Jurkat, Clone E6-1 (cell line): ENCODE measurements around the gene PROB1. TPM values are rescaled to one million over a fixed set of nuclear protein-coding genes. Genes with fewer than 3 reads are reported as not detected.
"Not testable (repeated sequence)": the region's sequence is repeated elsewhere in the genome, so short reads cannot be mapped to it uniquely, and the experiment has no call there.

Source experiments
- DNase-seq: peaks from one replicate; pipeline ENCODE4 v3.0.0-alpha.2; 2011; ENCODE audit warnings: low read depth, low spot score
- H3K4me3 ChIP-seq: 2 replicates; pipeline ENCODE4 v1.5.1; 2011; ENCODE audit warnings: mild to moderate bottlenecking, low read length, control low read depth, moderate library complexity
- polyA plus RNA-seq: library from polyadenylated mRNA; unstranded; fragments of >200 nt; gene quantifications from one replicate; pipeline ENCODE4 v1.2.1, GENCODE V29; 2012; ENCODE audit warnings: missing spikeins; ENCODE audit not compliant: insufficient read length, insufficient read depth

The PROB1 gene, protein sequence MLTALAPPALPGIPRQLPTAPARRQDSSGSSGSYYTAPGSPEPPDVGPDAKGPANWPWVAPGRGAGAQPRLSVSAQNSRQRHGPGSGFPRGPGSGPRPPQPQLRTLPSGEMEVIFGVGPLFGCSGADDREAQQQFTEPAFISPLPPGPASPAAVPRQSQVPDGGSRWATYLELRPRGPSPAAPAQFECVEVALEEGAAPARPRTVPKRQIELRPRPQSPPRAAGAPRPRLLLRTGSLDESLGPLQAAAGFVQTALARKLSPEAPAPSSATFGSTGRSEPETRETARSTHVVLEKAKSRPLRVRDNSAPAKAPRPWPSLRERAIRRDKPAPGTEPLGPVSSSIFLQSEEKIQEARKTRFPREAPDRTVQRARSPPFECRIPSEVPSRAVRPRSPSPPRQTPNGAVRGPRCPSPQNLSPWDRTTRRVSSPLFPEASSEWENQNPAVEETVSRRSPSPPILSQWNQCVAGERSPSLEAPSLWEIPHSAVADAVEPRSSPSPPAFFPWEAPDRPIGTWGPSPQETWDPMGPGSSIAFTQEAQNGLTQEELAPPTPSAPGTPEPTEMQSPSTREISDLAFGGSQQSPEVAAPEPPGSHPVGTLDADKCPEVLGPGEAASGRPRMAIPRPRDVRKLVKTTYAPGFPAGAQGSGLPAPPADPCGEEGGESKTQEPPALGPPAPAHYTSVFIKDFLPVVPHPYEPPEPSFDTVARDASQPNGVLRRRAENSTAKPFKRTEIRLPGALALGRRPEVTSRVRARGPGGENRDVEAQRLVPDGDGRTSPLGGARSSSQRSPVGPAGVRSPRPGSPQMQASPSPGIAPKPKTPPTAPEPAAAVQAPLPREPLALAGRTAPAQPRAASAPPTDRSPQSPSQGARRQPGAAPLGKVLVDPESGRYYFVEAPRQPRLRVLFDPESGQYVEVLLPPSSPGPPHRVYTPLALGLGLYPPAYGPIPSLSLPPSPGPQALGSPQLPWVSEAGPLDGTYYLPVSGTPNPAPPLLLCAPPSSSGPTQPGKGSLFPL
- 4.0 TPM for polyA plus RNA-seq

DNA sequence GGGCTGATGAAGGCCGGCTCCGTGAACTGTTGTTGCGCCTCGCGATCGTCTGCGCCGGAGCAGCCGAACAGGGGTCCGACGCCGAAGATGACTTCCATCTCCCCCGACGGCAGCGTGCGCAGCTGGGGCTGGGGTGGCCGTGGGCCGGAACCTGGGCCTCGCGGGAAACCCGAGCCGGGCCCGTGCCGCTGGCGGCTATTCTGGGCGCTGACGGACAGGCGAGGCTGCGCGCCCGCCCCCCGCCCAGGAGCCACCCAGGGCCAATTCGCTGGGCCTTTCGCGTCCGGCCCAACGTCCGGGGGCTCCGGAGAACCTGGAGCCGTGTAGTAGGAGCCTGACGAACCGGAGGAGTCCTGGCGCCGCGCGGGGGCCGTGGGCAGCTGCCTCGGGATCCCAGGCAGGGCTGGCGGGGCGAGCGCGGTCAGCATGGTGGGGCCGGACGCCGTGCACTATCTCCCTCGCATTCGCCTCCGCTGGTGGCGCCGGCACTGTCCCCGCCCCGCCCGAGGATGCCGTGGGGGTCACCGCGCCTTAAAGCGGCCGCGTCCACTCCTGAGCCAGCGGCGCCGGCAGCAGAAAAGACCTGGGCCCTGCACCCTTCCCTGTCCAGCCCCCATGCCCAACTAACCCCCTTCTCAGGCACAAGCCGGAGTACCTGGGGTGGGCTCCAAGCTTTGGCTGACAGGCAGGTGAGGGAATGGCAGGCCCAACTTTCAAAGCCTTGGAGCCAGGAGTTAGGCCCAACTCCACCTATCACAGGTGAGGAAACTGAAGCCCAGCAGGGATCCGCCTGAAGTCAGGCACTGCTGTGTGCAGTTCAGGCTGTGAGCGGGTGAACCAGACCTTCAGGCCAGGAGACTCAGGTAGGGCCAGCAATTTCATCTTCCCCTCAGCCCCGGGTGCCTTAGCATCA lies at the start of gene PROB1:
TSS of gene PROB1 (minus strand) at position 451 of the 913 bp plus-strand sequence. CDS start at position 428, 23 bp downstream.
- no peak for DNase-seq
- no peak within 1 kb of the TSS for H3K4me3 ChIP-seq

DNA sequence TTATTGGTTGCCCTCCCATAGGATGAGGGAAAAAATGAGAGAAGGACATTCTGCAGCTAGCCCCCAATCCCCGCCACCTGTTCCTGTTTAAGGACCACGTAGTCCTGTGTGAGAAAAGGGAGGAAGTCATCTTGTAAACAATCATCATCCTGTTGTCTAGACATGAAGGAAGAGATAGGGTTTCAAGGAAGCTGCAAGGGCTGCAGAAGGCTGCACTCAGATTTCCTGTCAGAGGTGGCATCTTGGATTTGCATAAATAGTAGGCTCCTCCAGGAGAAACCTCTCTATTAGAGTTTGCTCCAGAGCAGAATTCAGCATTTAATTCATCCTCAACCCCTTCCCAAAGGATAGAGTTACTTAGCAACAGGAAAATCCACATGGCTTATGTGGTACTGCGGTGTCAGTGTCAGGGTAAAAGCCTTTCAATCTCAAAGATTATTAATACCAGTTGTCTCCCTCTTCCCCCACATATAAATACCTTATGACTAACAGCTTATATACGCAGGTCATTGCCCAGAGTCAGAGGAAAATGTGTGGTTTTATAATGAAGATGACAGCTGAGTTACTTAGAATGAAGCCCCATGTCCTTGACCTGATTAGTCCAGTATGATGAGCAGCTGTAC lies 49.0 kb upstream of the PROB1 start:
- no peak for DNase-seq
- H3K4me3 ChIP-seq, result no peak overlapping the region

DNA sequence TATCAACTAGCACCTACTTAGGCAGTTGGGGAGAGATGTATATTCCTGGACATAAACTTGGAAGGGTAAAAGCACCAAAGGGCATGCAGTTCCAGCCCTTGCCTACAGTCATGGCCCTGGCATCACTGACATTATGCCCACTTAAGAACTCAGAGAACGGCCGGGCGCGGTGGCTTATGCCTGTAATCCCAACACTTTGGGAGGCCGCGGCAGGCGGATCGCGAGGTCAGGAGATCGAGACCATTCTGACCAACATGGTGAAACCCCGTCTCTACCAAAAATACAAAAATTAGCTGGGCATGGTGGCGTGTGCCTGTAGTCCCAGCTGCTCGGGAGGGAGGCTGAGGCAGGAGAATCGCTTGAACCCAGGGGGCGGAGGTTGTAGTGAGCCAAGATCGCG lies 45.5 kb upstream of the PROB1 start:
- H3K4me3 ChIP-seq, DNase-seq: not testable (repeated sequence)

DNA sequence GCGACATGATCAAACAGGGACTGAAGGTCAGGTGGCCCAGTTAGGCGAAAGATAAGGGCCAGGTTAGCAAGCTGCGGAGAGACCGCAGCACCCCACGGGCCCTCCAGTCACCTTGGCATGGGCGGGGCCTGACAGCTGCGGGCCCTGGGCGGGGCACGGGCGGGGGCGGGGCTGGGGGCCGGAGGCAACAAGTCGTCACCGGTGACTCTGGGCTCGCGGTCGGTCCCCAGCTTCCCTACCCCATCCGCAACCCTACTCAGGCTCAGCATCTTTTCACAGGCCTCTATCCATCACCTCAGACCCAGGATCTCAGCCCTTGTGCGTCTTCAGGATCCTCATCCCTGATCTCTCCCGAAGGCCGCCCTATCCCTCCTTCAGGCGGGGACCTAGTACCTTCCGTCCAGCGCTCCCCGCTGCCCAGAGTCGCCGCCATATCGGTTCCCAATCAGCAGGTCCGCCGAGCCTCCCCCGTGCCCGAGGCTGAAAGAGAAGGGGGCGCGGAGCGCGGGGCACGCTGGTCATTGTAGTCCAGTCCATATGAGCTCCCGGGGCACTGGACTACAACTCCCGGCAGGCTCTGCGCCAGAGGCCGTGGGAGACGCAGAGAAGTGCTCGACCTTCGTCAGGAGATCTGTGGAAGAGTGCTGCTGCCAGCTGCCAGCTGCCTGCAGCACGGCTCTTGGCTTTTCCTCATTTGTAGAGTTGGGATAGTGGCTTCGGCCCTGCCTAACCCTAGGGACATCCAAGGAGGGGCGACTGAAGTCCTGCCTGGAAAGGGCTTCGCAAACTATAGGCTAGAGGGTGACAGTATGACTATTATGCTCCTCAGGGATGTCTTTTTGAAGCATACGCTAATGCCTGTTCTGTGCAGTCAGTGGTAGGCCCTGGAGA lies 44.4 kb upstream of the PROB1 start, which contains the start of gene DNAJC18:
TSS of gene DNAJC18 (minus strand) at position 513 of the 891 bp plus-strand sequence. CDS start at position 433, 80 bp downstream.
- H3K4me3 ChIP-seq, result peak within 1 kb of the TSS; percentile 93
- DNase-seq, result peak; percentile 76

DNA sequence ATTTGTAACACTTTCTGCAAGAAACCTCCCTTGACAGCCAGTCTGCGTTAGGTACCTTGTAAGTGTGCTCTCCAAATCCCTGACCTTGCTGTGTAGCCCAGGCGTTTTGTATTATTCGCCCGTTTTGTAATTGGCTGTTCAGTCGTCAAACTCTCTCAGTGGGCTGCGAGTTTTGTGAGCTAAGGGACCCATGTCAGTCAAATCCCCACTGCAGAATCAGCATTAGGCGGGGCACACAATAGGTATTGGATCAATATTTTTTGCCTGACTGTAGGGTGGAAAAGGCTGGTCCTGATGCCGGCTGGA lies 43.8 kb upstream of the PROB1 start:
- no peak for DNase-seq
- H3K4me3 ChIP-seq, result peak overlapping the region; percentile 93

DNA sequence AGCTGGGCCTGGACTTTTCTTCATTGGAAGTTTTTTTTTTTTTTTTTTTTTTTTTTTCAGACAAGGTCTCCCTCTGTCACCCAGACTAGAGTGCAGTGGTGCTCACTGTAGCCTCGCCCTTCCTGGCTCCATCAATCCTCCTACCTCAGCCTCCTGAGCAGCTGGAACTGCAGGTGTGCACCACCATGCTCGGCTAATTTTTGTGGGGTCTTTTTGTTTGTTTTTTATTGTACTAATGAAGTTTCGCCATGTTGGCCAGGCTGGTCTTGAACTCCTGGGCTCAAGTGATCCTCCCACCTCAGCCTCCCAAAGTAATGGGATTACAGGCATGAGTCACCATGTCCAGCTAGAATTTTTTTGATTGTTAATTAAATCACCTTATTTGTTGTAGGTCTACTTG lies 40.8 kb upstream of the PROB1 start:
- DNase-seq, result no peak
- H3K4me3 ChIP-seq, result no peak overlapping the region

DNA sequence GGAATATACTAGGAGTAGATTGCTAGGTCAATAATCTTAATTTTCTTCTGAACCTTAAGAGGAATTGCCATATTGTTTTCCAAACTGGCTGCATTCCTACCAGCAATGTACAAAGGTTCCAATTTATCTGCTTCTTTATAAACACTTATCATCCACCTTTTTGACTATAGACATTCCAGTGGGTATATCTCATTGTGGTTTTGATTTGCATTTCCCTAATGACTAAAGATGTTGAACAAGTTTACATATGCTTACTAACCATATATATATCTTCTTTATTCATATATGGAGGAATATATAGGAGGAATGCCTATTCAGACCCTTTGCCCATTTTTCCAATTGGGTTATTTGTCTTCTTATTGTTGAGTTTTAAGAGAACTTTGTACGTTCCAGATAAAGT lies 36.8 kb upstream of the PROB1 start:
- no peak overlapping the region for H3K4me3 ChIP-seq
- DNase-seq, result no peak

DNA sequence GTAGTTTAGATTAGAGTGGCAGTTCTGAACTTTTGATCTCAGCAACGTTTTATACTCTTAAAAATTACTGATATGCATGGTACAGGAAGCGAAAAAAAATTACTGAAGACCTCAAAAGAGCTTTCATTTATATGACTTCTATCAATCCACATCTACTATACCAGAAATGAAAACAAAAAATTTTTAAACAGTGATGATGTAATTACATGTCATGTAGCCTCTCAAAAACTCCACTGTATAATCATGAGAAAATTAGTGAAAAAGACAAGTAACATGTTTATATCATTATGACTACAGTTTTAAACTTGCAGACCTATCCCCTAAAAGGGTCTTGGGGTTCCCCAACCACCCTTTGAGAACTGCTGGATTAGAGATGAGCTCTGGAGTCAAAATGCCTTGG lies 35.1 kb upstream of the PROB1 start:
- H3K4me3 ChIP-seq, result no peak overlapping the region
- no peak for DNase-seq

DNA sequence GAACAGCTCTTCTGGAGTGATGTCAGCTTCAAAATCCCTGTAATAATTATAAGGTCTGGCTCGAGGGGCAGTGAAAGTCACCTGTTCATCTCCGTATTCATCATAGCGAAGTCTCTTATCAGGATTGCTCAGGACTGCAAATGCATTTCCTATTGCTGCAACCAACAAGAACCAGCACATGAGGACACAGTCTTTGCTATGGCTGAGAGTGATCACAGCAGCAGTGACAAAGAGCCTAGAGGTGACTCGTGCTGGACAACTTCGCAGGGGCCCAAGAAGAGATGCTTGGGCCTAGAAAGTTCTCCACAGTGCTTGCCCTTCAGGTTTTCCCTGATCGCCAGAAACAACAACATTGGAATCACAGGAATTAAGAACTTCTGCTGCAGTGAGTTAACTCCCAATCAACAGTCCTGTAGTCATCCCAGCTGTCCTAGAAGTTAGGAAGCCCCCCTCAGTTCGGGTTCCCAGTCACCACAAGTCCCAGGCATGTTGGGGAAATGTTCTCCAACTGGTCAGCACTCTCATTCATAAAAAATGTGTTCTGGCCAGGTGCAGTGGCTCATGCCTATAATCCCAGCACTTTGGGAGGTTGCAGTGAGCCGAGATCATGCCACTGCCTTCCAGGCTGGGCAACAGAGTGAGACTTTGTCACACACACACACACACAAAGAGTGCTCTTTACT lies 31.4 kb upstream of the PROB1 start:
- H3K4me3 ChIP-seq, result no peak overlapping the region
- no peak for DNase-seq

DNA sequence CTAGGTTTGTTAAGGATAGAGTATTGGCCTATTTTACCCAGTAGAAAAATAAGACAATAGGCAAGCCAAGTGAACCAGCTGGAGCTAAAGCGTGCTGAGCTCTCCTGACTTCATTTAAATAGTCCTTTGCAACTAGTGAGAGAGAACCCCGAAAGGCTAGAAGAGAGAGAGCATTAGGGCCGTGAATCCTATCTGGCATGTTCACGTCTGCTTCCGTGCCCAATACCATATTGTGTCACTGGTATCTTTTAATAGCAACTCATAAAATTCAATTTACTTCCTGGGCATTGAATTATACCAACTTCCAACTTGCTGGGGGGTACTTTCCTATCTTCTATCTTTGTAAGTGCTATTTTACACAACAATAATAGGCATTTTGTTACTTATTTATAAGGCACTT lies 30.6 kb upstream of the PROB1 start:
- no peak for DNase-seq
- no peak overlapping the region for H3K4me3 ChIP-seq

DNA sequence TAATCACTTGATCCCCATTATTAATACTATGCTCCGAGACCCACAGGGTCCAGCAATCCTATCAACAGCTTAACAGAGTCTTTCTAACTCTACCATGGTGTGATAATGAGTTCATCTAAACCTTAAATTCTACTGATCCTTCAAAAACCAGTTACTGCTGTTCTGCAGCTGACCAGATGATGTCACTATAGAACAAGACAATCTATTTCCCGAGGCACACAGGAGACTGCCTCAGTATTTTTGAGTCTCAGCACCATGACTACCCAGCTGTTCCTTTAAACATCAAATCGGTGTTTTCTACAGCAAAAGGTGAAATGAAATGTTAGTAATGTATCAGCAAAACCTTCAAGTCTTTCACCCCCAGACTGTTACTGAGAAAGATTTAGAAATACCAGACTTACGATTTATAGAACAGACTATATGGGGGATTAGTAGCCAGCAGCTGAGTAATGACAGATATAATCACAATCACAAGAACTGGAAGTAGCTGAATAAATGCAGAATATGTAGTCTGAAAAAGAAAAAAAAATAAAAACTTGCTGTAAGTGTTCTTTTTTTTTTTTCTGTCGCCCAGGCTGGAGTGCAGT lies 27.5 kb upstream of the PROB1 start:
- DNase-seq, result peak; percentile 78
- H3K4me3 ChIP-seq, result no peak overlapping the region

DNA sequence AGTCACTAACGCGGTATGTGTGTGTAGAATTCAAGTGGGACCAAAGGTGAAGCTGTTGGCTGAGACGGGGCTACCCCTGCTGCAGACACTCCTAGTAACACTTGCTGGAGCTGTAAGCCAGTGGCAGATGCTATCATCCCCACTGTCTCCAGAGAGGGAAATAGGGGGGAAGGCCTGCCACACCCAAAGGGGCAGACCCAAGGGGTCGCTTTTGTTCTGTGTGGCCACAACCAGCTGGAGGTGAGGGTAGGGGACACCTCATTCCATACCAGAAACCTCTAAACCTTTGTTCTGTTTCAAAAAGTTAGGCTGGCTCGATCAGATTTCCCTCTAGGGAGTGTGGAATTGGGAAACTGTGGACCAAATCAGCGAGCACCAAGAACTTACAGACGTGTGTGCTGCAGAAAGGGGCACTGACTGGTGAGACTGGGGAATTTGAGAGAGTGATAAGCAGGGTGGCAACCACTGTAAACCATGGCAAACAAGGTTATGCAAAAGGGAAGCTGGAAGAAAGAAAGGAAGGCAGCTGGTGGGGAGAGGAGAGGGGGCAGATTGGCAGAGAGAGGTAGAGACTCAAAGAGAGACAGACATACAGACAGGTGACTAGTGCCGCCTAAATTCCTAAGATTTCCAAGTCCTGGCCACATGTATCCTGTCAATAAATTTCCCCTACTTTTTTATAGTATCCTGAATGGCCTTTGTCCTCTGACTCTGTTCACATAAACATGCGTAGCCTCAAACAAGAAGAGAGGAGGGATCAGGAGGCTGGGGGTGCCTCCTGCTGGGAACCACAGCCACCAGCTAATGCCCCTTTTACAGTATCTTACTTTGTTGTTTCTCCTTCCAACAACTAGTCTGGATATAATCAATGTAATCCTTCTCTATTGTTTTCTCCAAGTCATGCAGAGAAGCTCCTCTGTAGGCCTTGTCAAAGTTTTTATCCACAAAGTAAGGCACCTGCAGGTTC lies 24.6 kb upstream of the PROB1 start:
- no peak overlapping the region for H3K4me3 ChIP-seq
- no peak for DNase-seq

DNA sequence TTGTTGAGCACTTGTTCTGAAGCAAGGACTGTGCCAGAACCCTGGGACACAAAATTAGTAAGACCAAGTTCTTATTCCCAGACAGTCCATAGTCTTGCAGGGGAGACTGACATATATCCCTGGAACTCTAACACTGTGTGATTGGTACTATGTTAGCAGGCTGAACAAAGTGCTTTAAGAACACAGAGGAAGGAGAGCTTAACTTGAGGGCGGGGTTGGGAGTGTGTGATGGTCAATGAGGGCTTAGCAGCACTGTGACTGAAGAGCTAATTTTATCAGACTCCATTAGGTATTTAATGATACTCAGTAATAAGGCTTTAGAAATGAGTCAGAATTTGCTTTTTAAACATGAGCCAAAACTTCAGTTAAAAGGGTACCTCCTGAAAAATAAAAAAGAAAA lies 23.9 kb upstream of the PROB1 start:
- no peak for DNase-seq
- H3K4me3 ChIP-seq, result no peak overlapping the region

DNA sequence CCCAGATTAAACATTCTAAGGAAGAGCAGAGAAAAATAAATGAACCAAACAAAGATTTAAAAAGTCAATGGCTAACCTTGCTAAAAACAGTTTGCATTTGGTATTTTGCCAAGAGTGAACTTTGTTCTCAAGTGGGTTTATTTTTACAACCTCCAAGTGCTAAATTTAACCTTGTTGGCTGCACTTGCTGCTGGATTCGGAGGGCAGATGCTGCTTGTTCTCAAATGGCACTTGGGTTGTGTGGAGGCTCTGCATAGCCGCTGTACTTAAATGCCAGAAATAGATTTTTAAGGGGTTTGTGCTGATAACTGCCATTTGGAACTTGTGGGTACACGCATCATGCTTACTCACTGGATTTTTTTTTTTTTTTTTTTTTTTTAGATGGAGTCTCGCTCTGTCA lies 22.3 kb upstream of the PROB1 start:
- H3K4me3 ChIP-seq, result no peak overlapping the region
- DNase-seq, result peak; percentile 31

DNA sequence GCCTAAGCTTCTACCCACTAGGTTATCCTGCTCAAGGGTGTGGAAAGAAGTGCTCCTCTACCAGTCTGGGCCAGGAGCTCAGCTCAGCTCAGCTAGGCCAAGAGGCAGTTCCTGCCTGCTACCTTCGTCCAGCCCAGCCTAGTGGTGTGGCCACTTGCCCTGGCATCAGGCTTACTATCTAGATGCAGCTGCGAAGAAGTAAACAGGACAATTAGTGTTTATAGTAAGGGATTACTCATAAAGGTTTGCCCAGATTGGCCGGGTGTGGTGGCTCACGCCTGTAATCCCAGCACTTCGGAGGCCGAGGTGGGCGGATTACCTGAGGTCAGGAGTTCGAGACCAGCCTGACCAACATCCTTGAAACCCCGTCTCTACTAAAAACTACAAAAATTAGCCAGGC lies 21.7 kb upstream of the PROB1 start:
- no peak for DNase-seq

DNA sequence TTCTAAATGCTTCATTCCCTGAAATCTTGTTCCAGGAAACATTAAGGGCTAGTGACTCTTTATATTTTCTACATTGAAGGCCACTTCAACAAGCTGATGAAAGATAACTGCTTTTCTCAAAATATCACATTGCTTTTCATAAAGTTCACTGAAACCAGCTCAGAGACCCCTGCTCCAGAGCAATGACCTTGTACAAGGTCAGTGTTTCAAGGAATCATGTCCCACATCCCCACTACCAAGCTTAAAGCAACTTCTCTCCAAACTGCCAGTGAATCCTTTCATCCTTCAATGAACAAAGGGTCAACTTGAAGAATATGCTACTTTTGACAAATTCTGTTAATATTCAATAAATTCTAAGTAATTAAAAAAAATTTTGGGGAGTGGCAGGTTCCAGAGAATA lies 21.0 kb upstream of the PROB1 start:
- no peak overlapping the region for H3K4me3 ChIP-seq
- DNase-seq, result no peak

More for the DNA sequence above, 21.7 kb upstream of the PROB1 start:
- no peak overlapping the region for H3K4me3 ChIP-seq
